GM23338 (cell line): ENCODE results near the gene TPGS2. TPM values are rescaled to one million over a fixed set of nuclear protein-coding genes. Genes with fewer than 3 reads are reported as not detected.

Source experiments
- ATAC-seq: fragments of 200-7000 bp; cut with Tn5 transposase; 3 replicates; pipeline ENCODE4 v1.9.1; 2020
- DNase-seq: peaks from one replicate; pipeline ENCODE4 v3.0.0-alpha.2; 2015; ENCODE audit warnings: low spot score
- H2AFZ ChIP-seq: fragments of 200-600 bp; sonication (generic); 2 replicates; pipeline ENCODE4 v1.8.0; 2016; ENCODE audit warnings: antibody characterized with exemption, mild to moderate bottlenecking, moderate library complexity
- H3F3A ChIP-seq: fragments of 200-600 bp; sonication (generic); replicated peaks from 2 replicates; pipeline ENCODE4 v1.8.0; 2017; ENCODE audit warnings: antibody characterized with exemption, mixed run types, low read depth
- H3K27ac ChIP-seq: fragments of 200-600 bp; sonication (generic); 2 replicates; pipeline ENCODE4 v1.6.1; 2016; ENCODE audit warnings: low read depth
- H3K27me3 ChIP-seq: fragments of 200-600 bp; sonication (generic); 2 replicates; pipeline ENCODE4 v1.8.0; 2016; ENCODE audit warnings: mild to moderate bottlenecking, mixed run types, moderate library complexity; ENCODE audit not compliant: insufficient read depth
- H3K36me3 ChIP-seq: fragments of 200-600 bp; sonication (generic); 2 replicates; pipeline ENCODE4 v1.8.0; 2016; ENCODE audit warnings: mild to moderate bottlenecking; ENCODE audit not compliant: insufficient read depth
- H3K4me1 ChIP-seq: fragments of 200-600 bp; sonication (generic); 2 replicates; pipeline ENCODE4 v1.8.0; 2016; ENCODE audit warnings: mild to moderate bottlenecking, moderate library complexity; ENCODE audit not compliant: insufficient read depth
- H3K4me2 ChIP-seq: fragments of 200-600 bp; sonication (generic); 2 replicates; pipeline ENCODE4 v1.7.1; 2017; ENCODE audit warnings: mixed run types
- H3K4me3 ChIP-seq: fragments of 200-600 bp; sonication (generic); 2 replicates; pipeline ENCODE4 v1.6.1; 2016; ENCODE audit warnings: mixed run types
- H3K79me2 ChIP-seq: fragments of 200-600 bp; sonication (generic); replicated peaks from 2 replicates; pipeline ENCODE4 v1.8.0; 2017; ENCODE audit warnings: mild to moderate bottlenecking; ENCODE audit not compliant: insufficient read depth
- H3K9me2 ChIP-seq: fragments of 200-600 bp; sonication (generic); 2 replicates; pipeline ENCODE4 v1.8.0; 2017; ENCODE audit not compliant: insufficient read depth
- H4K20me1 ChIP-seq: fragments of 200-600 bp; sonication (generic); replicated peaks from 2 replicates; pipeline ENCODE4 v1.8.0; 2017; ENCODE audit warnings: mild to moderate bottlenecking; ENCODE audit not compliant: insufficient read depth
- H3K27ac Mint-ChIP-seq: 2 replicates; pipeline ENCODE4 v1.8.0; 2020; ENCODE audit warnings: inconsistent platforms, mild to moderate bottlenecking, moderate library complexity, mixed read lengths
- H3K27me3 Mint-ChIP-seq: 3 replicates; pipeline ENCODE4 v1.8.0; 2022; ENCODE audit warnings: low read depth, mild to moderate bottlenecking, moderate library complexity, mixed read lengths, inconsistent platforms; ENCODE audit not compliant: insufficient read depth, poor library complexity
- H3K36me3 Mint-ChIP-seq: 3 replicates; pipeline ENCODE4 v1.8.0; 2021; ENCODE audit warnings: low read depth, mild to moderate bottlenecking, inconsistent platforms, moderate library complexity, mixed read lengths
- H3K4me1 Mint-ChIP-seq: 3 replicates; pipeline ENCODE4 v1.8.0; 2020; ENCODE audit warnings: mild to moderate bottlenecking, inconsistent platforms, mixed read lengths
- H3K4me3 Mint-ChIP-seq: 3 replicates; pipeline ENCODE4 v1.8.0; 2021; ENCODE audit warnings: moderate library complexity, mild to moderate bottlenecking, inconsistent platforms, mixed read lengths
- H3K9me3 Mint-ChIP-seq: 3 replicates; pipeline ENCODE4 v1.8.0; 2020; ENCODE audit warnings: moderate library complexity, mild to moderate bottlenecking, inconsistent platforms, mixed read lengths
- CREB1 ChIP-seq: fragments of 250-450 bp; sonication (Bioruptor Pico); IDR thresholded peaks from 2 replicates; pipeline ENCODE4 v1.5.0; 2020; ENCODE audit warnings: low read depth, mild to moderate bottlenecking, moderate library complexity
- EZH2 ChIP-seq: fragments of 200-600 bp; sonication (generic); IDR thresholded peaks from one replicate; pipeline ENCODE4 v1.8.0; 2017; ENCODE audit warnings: antibody characterized with exemption, mild to moderate bottlenecking, low read depth; ENCODE audit not compliant: unreplicated experiment
- EZH2phosphoT487 ChIP-seq: fragments of 200-600 bp; sonication (generic); IDR thresholded peaks from one replicate; pipeline ENCODE4 v1.8.1; 2018; ENCODE audit warnings: antibody characterized with exemption; ENCODE audit not compliant: unreplicated experiment
- JUNB ChIP-seq: IDR thresholded peaks from one replicate; pipeline ENCODE4 v1.6.1; 2016; ENCODE audit warnings: antibody characterized with exemption; ENCODE audit not compliant: unreplicated experiment
- NANOG ChIP-seq: IDR thresholded peaks from 2 replicates; pipeline ENCODE4 v1.6.1; 2016; ENCODE audit warnings: antibody characterized with exemption, borderline replicate concordance
- POLR2AphosphoS5 ChIP-seq: IDR thresholded peaks from 2 replicates; pipeline ENCODE4 v1.6.1; 2016; ENCODE audit warnings: antibody characterized with exemption, low read depth
- STAT1 ChIP-seq: IDR thresholded peaks from one replicate; pipeline ENCODE4 v1.6.1; 2016; ENCODE audit warnings: antibody characterized with exemption; ENCODE audit not compliant: unreplicated experiment
- ZNF114 ChIP-seq: fragments of 250-450 bp; sonication (Bioruptor Pico); IDR thresholded peaks from 2 replicates; pipeline ENCODE4 v1.5.0; 2020; ENCODE audit warnings: mild to moderate bottlenecking, moderate library complexity
- ZNF331 ChIP-seq: fragments of 250-450 bp; sonication (Bioruptor Pico); IDR thresholded peaks from 2 replicates; pipeline ENCODE4 v1.5.0; 2020; ENCODE audit warnings: low read depth, mild to moderate bottlenecking, moderate library complexity
- polyA plus RNA-seq: library from polyadenylated mRNA; unstranded; fragments of >200 nt; fragmentation: Nextera tagmentation; extraction: Ambion mirVana; gene quantifications from 2 replicates; pipeline ENCODE4 v1.2.1, GENCODE V29; 2016
- total RNA-seq: library from RNA; depleted of rRNA; stranded (reverse); fragments of >200 nt; shearing (Covaris generic); gene quantifications from 2 replicates; pipeline ENCODE4 v1.2.3, GENCODE V29; 2014
- TF ChIP-seq, protein P1 (sequence below): fragments of 250-450 bp; sonication (Bioruptor Pico); IDR thresholded peaks from 2 replicates; pipeline ENCODE4 v1.5.0; 2020; ENCODE audit warnings: mild to moderate bottlenecking, moderate library complexity
- TF ChIP-seq, protein P2 (sequence below): IDR thresholded peaks from one replicate; pipeline ENCODE4 v1.6.1; 2018; ENCODE audit warnings: antibody characterized with exemption; ENCODE audit not compliant: unreplicated experiment
- TF ChIP-seq, protein P3 (sequence below): IDR thresholded peaks from 2 replicates; pipeline ENCODE4 v1.6.1; 2016; ENCODE audit warnings: antibody characterized with exemption
- TF ChIP-seq, protein P4 (sequence below), 2 experiments: fragments of 200-600 bp in 1 of 2; sonication (generic) in 1 of 2; conservative IDR thresholded peaks; 2 replicates each; pipeline versions ENCODE4 v1.5.1 to v1.6.1; 2016 to 2017; ENCODE audit warnings: antibody characterized with exemption in 2 of 2, low read depth in 2 of 2, mild to moderate bottlenecking in 2 of 2, moderate library complexity in 1 of 2

The TPGS2 gene
- total and polyA plus RNA-seq, 2 experiments from 2014 or later = 136 to 167 TPM

DNA sequence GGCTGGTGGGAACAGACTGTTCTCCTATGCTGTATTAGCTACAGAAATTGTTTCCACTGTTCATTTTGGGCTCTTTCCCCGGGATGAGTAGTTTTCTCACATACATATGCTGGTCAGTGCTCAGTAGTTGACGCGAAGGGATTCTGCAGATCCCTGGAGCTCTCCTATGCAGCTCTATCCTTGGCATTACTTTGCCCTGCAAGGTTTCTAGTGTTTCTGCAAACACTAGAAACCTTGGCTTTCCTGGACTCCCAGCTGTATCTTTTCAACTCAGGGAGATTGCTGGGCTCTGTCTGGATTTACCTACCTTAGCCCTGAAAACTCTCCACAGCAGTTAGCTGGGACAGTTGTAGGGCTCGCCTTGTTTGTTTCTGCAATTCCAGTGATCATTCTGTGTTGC lies 11.0 kb upstream of the TPGS2 start:
- no peaks in the 10 kb centered on the region for H3K36me3 ChIP-seq
- H3K4me1 Mint-ChIP-seq = peaks cover 19% of the 10 kb centered on the region
- no peaks in the 10 kb centered on the region for H3K79me2 ChIP-seq
- H3K9me3 Mint-ChIP-seq = no peaks in the 10 kb centered on the region
- peaks cover 10% of the 10 kb centered on the region; the same call in 2 of the 3 replicates for H3K36me3 Mint-ChIP-seq
- H3F3A ChIP-seq = no peaks in the 10 kb centered on the region
- H3K27me3 ChIP-seq = no peaks in the 10 kb centered on the region
- no peaks in the 10 kb centered on the region for H3K27me3 Mint-ChIP-seq
- no peak overlapping the region for H3K4me3 Mint-ChIP-seq
- H3K9me2 ChIP-seq = no peaks in the 10 kb centered on the region
- DNase-seq (no peak), ATAC-seq (no peak)
- H3K4me2 ChIP-seq = no peak overlapping the region
- H2AFZ ChIP-seq = no peak overlapping the region
- H3K4me1 ChIP-seq = peaks cover 12% of the 10 kb centered on the region
- H4K20me1 ChIP-seq = no peaks in the 10 kb centered on the region
- no peak overlapping the region for H3K4me3 ChIP-seq
- no peak overlapping the region; the same call in 1 of the 2 replicates for H3K27ac Mint-ChIP-seq
- TF ChIP-seq, protein P1, sequence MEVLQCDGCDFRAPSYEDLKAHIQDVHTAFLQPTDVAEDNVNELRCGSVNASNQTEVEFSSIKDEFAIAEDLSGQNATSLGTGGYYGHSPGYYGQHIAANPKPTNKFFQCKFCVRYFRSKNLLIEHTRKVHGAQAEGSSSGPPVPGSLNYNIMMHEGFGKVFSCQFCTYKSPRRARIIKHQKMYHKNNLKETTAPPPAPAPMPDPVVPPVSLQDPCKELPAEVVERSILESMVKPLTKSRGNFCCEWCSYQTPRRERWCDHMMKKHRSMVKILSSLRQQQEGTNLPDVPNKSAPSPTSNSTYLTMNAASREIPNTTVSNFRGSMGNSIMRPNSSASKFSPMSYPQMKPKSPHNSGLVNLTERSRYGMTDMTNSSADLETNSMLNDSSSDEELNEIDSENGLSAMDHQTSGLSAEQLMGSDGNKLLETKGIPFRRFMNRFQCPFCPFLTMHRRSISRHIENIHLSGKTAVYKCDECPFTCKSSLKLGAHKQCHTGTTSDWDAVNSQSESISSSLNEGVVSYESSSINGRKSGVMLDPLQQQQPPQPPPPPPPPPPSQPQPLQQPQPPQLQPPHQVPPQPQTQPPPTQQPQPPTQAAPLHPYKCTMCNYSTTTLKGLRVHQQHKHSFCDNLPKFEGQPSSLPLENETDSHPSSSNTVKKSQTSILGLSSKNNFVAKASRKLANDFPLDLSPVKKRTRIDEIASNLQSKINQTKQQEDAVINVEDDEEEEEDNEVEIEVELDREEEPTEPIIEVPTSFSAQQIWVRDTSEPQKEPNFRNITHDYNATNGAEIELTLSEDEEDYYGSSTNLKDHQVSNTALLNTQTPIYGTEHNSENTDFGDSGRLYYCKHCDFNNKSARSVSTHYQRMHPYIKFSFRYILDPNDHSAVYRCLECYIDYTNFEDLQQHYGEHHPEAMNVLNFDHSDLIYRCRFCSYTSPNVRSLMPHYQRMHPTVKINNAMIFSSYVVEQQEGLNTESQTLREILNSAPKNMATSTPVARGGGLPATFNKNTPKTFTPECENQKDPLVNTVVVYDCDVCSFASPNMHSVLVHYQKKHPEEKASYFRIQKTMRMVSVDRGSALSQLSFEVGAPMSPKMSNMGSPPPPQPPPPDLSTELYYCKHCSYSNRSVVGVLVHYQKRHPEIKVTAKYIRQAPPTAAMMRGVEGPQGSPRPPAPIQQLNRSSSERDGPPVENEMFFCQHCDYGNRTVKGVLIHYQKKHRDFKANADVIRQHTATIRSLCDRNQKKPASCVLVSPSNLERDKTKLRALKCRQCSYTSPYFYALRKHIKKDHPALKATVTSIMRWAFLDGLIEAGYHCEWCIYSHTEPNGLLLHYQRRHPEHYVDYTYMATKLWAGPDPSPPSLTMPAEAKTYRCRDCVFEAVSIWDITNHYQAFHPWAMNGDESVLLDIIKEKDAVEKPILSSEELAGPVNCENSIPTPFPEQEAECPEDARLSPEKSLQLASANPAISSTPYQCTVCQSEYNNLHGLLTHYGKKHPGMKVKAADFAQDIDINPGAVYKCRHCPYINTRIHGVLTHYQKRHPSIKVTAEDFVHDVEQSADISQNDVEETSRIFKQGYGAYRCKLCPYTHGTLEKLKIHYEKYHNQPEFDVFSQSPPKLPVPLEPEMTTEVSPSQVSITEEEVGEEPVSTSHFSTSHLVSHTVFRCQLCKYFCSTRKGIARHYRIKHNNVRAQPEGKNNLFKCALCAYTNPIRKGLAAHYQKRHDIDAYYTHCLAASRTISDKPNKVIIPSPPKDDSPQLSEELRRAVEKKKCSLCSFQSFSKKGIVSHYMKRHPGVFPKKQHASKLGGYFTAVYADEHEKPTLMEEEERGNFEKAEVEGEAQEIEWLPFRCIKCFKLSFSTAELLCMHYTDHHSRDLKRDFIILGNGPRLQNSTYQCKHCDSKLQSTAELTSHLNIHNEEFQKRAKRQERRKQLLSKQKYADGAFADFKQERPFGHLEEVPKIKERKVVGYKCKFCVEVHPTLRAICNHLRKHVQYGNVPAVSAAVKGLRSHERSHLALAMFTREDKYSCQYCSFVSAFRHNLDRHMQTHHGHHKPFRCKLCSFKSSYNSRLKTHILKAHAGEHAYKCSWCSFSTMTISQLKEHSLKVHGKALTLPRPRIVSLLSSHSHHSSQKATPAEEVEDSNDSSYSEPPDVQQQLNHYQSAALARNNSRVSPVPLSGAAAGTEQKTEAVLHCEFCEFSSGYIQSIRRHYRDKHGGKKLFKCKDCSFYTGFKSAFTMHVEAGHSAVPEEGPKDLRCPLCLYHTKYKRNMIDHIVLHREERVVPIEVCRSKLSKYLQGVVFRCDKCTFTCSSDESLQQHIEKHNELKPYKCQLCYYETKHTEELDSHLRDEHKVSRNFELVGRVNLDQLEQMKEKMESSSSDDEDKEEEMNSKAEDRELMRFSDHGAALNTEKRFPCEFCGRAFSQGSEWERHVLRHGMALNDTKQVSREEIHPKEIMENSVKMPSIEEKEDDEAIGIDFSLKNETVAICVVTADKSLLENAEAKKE (CRISPR knock-in tag) = no peak
- TF ChIP-seq, protein P2, sequence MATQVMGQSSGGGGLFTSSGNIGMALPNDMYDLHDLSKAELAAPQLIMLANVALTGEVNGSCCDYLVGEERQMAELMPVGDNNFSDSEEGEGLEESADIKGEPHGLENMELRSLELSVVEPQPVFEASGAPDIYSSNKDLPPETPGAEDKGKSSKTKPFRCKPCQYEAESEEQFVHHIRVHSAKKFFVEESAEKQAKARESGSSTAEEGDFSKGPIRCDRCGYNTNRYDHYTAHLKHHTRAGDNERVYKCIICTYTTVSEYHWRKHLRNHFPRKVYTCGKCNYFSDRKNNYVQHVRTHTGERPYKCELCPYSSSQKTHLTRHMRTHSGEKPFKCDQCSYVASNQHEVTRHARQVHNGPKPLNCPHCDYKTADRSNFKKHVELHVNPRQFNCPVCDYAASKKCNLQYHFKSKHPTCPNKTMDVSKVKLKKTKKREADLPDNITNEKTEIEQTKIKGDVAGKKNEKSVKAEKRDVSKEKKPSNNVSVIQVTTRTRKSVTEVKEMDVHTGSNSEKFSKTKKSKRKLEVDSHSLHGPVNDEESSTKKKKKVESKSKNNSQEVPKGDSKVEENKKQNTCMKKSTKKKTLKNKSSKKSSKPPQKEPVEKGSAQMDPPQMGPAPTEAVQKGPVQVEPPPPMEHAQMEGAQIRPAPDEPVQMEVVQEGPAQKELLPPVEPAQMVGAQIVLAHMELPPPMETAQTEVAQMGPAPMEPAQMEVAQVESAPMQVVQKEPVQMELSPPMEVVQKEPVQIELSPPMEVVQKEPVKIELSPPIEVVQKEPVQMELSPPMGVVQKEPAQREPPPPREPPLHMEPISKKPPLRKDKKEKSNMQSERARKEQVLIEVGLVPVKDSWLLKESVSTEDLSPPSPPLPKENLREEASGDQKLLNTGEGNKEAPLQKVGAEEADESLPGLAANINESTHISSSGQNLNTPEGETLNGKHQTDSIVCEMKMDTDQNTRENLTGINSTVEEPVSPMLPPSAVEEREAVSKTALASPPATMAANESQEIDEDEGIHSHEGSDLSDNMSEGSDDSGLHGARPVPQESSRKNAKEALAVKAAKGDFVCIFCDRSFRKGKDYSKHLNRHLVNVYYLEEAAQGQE = no peak
- no peak for TF ChIP-seq ZNF331 (CRISPR knock-in tag)
- no peak for TF ChIP-seq CREB1 (CRISPR knock-in tag)
- no peak for TF ChIP-seq STAT1
- no peak for TF ChIP-seq EZH2phosphoT487
- TF ChIP-seq, protein P3, sequence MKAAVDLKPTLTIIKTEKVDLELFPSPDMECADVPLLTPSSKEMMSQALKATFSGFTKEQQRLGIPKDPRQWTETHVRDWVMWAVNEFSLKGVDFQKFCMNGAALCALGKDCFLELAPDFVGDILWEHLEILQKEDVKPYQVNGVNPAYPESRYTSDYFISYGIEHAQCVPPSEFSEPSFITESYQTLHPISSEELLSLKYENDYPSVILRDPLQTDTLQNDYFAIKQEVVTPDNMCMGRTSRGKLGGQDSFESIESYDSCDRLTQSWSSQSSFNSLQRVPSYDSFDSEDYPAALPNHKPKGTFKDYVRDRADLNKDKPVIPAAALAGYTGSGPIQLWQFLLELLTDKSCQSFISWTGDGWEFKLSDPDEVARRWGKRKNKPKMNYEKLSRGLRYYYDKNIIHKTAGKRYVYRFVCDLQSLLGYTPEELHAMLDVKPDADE = no peak
- TF ChIP-seq EZH2 = no peak
- TF ChIP-seq ZNF114 (CRISPR knock-in tag) = no peak
- TF ChIP-seq, protein P4, sequence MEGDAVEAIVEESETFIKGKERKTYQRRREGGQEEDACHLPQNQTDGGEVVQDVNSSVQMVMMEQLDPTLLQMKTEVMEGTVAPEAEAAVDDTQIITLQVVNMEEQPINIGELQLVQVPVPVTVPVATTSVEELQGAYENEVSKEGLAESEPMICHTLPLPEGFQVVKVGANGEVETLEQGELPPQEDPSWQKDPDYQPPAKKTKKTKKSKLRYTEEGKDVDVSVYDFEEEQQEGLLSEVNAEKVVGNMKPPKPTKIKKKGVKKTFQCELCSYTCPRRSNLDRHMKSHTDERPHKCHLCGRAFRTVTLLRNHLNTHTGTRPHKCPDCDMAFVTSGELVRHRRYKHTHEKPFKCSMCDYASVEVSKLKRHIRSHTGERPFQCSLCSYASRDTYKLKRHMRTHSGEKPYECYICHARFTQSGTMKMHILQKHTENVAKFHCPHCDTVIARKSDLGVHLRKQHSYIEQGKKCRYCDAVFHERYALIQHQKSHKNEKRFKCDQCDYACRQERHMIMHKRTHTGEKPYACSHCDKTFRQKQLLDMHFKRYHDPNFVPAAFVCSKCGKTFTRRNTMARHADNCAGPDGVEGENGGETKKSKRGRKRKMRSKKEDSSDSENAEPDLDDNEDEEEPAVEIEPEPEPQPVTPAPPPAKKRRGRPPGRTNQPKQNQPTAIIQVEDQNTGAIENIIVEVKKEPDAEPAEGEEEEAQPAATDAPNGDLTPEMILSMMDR (conservative IDR thresholded peaks at IDR 0.05; ENCODE audit: low read depth in 2 of 2) = no peak
- no peak for TF ChIP-seq NANOG
- TF ChIP-seq POLR2AphosphoS5 = no peak
- no peak for TF ChIP-seq JUNB
- no peak overlapping the region for H3K27ac ChIP-seq
